ENCODE data around the gene SKIC3. TPM values are rescaled to one million over a fixed set of nuclear protein-coding genes. Genes with fewer than 3 reads are reported as not detected.

The SKIC3 gene
- total RNA-seq, 1 donor from 2014 or later = 80.4 TPM

GRCh38 chr5:95528565-95528964, 26.2 kb downstream of the SKIC3 start:
- Mint-ChIP-seq H3K4me3 (ENCODE audit: unreplicated experiment) (no peak overlapping the region), H3K27me3 (ENCODE audit: unreplicated experiment) (no peaks in the 10 kb centered on the region), H3K27ac (ENCODE audit: unreplicated experiment) (no peak overlapping the region), H3K36me3 (ENCODE audit: low read depth, unreplicated experiment) (peaks cover 12% of the 10 kb centered on the region), H3K4me1 (ENCODE audit: unreplicated experiment) (no peaks in the 10 kb centered on the region), H3K9me3 (ENCODE audit: unreplicated experiment) (no peaks in the 10 kb centered on the region)
- DNase-seq (ENCODE audit: low spot score) = no peak
- TF ChIP-seq CTCF (IDR thresholded peaks at IDR 0.05; ENCODE audit: unreplicated experiment) = no peak

GRCh38 chr5:95526871-95527270, 27.9 kb downstream of the SKIC3 start:
- no peak for DNase-seq (ENCODE audit: low spot score)
- TF ChIP-seq CTCF (IDR thresholded peaks at IDR 0.05; ENCODE audit: unreplicated experiment) = no peak
- H3K36me3 Mint-ChIP-seq (ENCODE audit: low read depth, unreplicated experiment) = peaks cover 12% of the 10 kb centered on the region
- H3K4me1 Mint-ChIP-seq (ENCODE audit: unreplicated experiment) = no peaks in the 10 kb centered on the region
- H3K27me3 Mint-ChIP-seq (ENCODE audit: unreplicated experiment) = no peaks in the 10 kb centered on the region
- no peak overlapping the region for H3K27ac Mint-ChIP-seq (ENCODE audit: unreplicated experiment)
- no peak overlapping the region for H3K4me3 Mint-ChIP-seq (ENCODE audit: unreplicated experiment)
- no peaks in the 10 kb centered on the region for H3K9me3 Mint-ChIP-seq (ENCODE audit: unreplicated experiment)

GRCh38 chr5:95524423-95524822, 30.4 kb downstream of the SKIC3 start:
- Mint-ChIP-seq H3K27me3 (ENCODE audit: unreplicated experiment) (no peaks in the 10 kb centered on the region), H3K4me3 (ENCODE audit: unreplicated experiment) (no peak overlapping the region), H3K9me3 (ENCODE audit: unreplicated experiment) (no peaks in the 10 kb centered on the region), H3K36me3 (ENCODE audit: low read depth, unreplicated experiment) (peaks cover 11% of the 10 kb centered on the region), H3K27ac (ENCODE audit: unreplicated experiment) (no peak overlapping the region), H3K4me1 (ENCODE audit: unreplicated experiment) (no peaks in the 10 kb centered on the region)
- TF ChIP-seq CTCF (IDR thresholded peaks at IDR 0.05; ENCODE audit: unreplicated experiment) = no peak
- DNase-seq (ENCODE audit: low spot score) = no peak

GRCh38 chr5:95520206-95520605, 34.6 kb downstream of the SKIC3 start:
- H3K4me3 Mint-ChIP-seq (ENCODE audit: unreplicated experiment) = no peak overlapping the region

GRCh38 chr5:95519681-95520080, 35.1 kb downstream of the SKIC3 start:
- no peaks in the 10 kb centered on the region for H3K9me3 Mint-ChIP-seq (ENCODE audit: unreplicated experiment)
- no peak overlapping the region for H3K27ac Mint-ChIP-seq (ENCODE audit: unreplicated experiment)
- no peak for DNase-seq (ENCODE audit: low spot score)
- H3K36me3 Mint-ChIP-seq (ENCODE audit: low read depth, unreplicated experiment) = peaks cover 8% of the 10 kb centered on the region
- H3K4me1 Mint-ChIP-seq (ENCODE audit: unreplicated experiment) = no peaks in the 10 kb centered on the region
- no peak for TF ChIP-seq CTCF (IDR thresholded peaks at IDR 0.05; ENCODE audit: unreplicated experiment)
- H3K4me3 Mint-ChIP-seq (ENCODE audit: unreplicated experiment) = no peak overlapping the region
- H3K27me3 Mint-ChIP-seq (ENCODE audit: unreplicated experiment) = no peaks in the 10 kb centered on the region

More at GRCh38 chr5:95520206-95520605, 34.6 kb downstream of the SKIC3 start:
- H3K36me3 Mint-ChIP-seq (ENCODE audit: low read depth, unreplicated experiment) = peaks cover 8% of the 10 kb centered on the region
- DNase-seq (ENCODE audit: low spot score) = no peak
- H3K27me3 Mint-ChIP-seq (ENCODE audit: unreplicated experiment) = no peaks in the 10 kb centered on the region
- no peaks in the 10 kb centered on the region for H3K4me1 Mint-ChIP-seq (ENCODE audit: unreplicated experiment)
- H3K27ac Mint-ChIP-seq (ENCODE audit: unreplicated experiment) = no peak overlapping the region
- TF ChIP-seq CTCF (IDR thresholded peaks at IDR 0.05; ENCODE audit: unreplicated experiment) = no peak
- H3K9me3 Mint-ChIP-seq (ENCODE audit: unreplicated experiment) = no peaks in the 10 kb centered on the region

All from endothelial cell (in vitro differentiated cells).